MM.1S (cell line): ENCODE data around the gene MSI2.

Experiments
- DNase-seq: peaks from one replicate; pipeline ENCODE4 v3.0.0-alpha.2; 2015
- H2AFZ ChIP-seq: fragments of 300-600 bp; sonication (generic); 2 replicates; pipeline ENCODE4 v1.6.0; 2016; ENCODE audit warnings: antibody characterized with exemption, low read length
- H3F3A ChIP-seq: fragments of 300-600 bp; sonication (generic); 2 replicates; pipeline ENCODE4 v1.6.1; 2016; ENCODE audit warnings: mild to moderate bottlenecking, antibody characterized with exemption, low read length, moderate library complexity, mixed read lengths; ENCODE audit not compliant: insufficient read depth
- H3K27ac ChIP-seq: fragments of 300-600 bp; sonication (generic); 2 replicates; pipeline ENCODE4 v1.5.1; 2016; ENCODE audit warnings: mild to moderate bottlenecking, low read length
- H3K27me3 ChIP-seq: fragments of 300-600 bp; sonication (generic); replicated peaks from 2 replicates; pipeline ENCODE4 v1.6.0; 2016; ENCODE audit warnings: low read length; ENCODE audit not compliant: insufficient read depth
- H3K36me3 ChIP-seq: fragments of 300-600 bp; sonication (generic); replicated peaks from 2 replicates; pipeline ENCODE4 v1.6.1; 2016; ENCODE audit warnings: mild to moderate bottlenecking, low read length, mixed read lengths; ENCODE audit not compliant: insufficient read depth
- H3K4me1 ChIP-seq: fragments of 300-600 bp; sonication (generic); 2 replicates; pipeline ENCODE4 v1.6.1; 2016; ENCODE audit warnings: low read length, mixed read lengths
- H3K4me2 ChIP-seq: fragments of 300-600 bp; sonication (generic); 2 replicates; pipeline ENCODE4 v1.6.0; 2016; ENCODE audit warnings: low read depth, low read length
- H3K4me3 ChIP-seq: fragments of 300-600 bp; sonication (generic); 2 replicates; pipeline ENCODE4 v1.5.1; 2016; ENCODE audit warnings: low read length, mixed read lengths
- H3K79me2 ChIP-seq: fragments of 300-600 bp; sonication (generic); 2 replicates; pipeline ENCODE4 v1.6.1; 2016; ENCODE audit warnings: mixed run types, low read length, mixed read lengths
- H3K9ac ChIP-seq: fragments of 300-600 bp; sonication (generic); 2 replicates; pipeline ENCODE4 v1.6.1; 2016; ENCODE audit warnings: low read length, mixed read lengths
- H3K9me2 ChIP-seq: fragments of 300-600 bp; sonication (generic); replicated peaks from 2 replicates; pipeline ENCODE4 v1.6.1; 2016; ENCODE audit warnings: mild to moderate bottlenecking, low read length, mixed read lengths; ENCODE audit not compliant: insufficient read depth
- H3K9me3 ChIP-seq: fragments of 300-600 bp; sonication (generic); replicated peaks from 2 replicates; pipeline ENCODE4 v1.6.1; 2016; ENCODE audit warnings: mild to moderate bottlenecking, low read length, mixed read lengths; ENCODE audit not compliant: insufficient read depth
- H4K20me1 ChIP-seq: fragments of 300-600 bp; sonication (generic); 2 replicates; pipeline ENCODE4 v1.6.1; 2016; ENCODE audit warnings: mild to moderate bottlenecking, low read length, moderate library complexity, mixed read lengths; ENCODE audit not compliant: insufficient read depth
- EZH2 ChIP-seq: fragments of 300-600 bp; sonication (generic); optimal IDR thresholded peaks from 2 replicates; pipeline ENCODE3; 2017; ENCODE audit warnings: low read depth, mild to moderate bottlenecking, antibody characterized with exemption, low read length, mixed read lengths
- EZH2phosphoT487 ChIP-seq: fragments of 300-600 bp; sonication (generic); IDR thresholded peaks from 2 replicates; pipeline ENCODE4 v1.6.1; 2018; ENCODE audit warnings: antibody characterized with exemption, low read length
- TF ChIP-seq, protein P1 (sequence below): fragments of 300-600 bp; sonication (generic); IDR thresholded peaks from 2 replicates; pipeline ENCODE4 v1.5.1; 2016; ENCODE audit warnings: antibody characterized with exemption, low read length, mixed read lengths

Gene MSI2

DNA sequence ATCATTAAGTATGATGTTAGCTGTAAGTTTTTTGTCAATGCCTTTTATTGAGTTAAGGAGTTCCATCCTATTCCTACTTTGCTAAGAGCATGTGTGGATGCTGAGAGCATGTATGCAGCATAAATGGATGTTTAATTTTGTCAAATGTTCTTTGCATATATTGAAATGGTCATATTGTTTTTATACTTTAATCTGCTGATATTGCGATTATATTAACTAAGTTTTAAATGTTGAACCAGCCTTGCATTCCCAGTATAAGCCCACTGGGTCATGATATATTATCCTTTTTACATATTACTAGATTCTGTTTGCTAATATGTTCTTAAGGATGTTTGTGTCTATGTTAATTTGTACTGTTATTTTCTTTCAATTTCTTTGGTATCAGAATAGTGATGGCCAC is 435.6 kb downstream of the MSI2 start:
- Histone ChIP-seq H3K9ac (no peak overlapping the region), H2AFZ (no peak overlapping the region), H3K4me3 (no peak overlapping the region), H3K9me2 (no peaks in the 10 kb centered on the region), H3F3A (no peaks in the 10 kb centered on the region), H3K4me2 (no peak overlapping the region), H3K27ac (no peak overlapping the region), H3K9me3 (no peaks in the 10 kb centered on the region), H4K20me1 (no peaks in the 10 kb centered on the region), H3K27me3 (no peaks in the 10 kb centered on the region), H3K79me2 (no peaks in the 10 kb centered on the region), H3K4me1 (0 out of 2 replicates have a peak, but pooled peaks cover 5% of the 10 kb centered on the region), H3K36me3 (no peaks in the 10 kb centered on the region)
- TF ChIP-seq EZH2phosphoT487 (no peak), EZH2 (no peak)
- TF ChIP-seq, protein P1, sequence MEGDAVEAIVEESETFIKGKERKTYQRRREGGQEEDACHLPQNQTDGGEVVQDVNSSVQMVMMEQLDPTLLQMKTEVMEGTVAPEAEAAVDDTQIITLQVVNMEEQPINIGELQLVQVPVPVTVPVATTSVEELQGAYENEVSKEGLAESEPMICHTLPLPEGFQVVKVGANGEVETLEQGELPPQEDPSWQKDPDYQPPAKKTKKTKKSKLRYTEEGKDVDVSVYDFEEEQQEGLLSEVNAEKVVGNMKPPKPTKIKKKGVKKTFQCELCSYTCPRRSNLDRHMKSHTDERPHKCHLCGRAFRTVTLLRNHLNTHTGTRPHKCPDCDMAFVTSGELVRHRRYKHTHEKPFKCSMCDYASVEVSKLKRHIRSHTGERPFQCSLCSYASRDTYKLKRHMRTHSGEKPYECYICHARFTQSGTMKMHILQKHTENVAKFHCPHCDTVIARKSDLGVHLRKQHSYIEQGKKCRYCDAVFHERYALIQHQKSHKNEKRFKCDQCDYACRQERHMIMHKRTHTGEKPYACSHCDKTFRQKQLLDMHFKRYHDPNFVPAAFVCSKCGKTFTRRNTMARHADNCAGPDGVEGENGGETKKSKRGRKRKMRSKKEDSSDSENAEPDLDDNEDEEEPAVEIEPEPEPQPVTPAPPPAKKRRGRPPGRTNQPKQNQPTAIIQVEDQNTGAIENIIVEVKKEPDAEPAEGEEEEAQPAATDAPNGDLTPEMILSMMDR = no peak
- DNase-seq = no peak

DNA sequence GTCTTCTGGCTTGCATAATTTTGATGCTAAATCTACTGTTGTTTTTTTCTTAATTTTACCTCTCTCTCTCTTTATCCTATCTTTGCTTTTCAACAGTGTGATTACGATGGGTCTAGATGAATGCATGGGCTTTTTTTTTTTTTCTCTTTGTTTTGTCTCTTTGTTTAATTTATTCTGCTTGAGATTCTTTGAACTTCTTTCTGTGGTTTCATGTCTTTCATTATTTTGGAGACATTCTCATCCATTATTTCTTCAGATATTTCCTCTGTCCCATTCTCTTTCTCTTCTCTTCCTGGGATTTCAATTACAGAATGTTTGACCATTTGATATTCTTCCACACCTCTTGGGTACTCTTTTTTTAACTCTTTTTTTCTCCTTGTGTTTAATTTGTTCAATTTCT is 436.4 kb downstream of the MSI2 start:
- no peak for DNase-seq
- Histone ChIP-seq H2AFZ (no peak overlapping the region), H4K20me1 (no peaks in the 10 kb centered on the region), H3K9me2 (no peaks in the 10 kb centered on the region), H3K4me1 (0 out of 2 replicates have a peak, but pooled peaks cover 5% of the 10 kb centered on the region), H3K9ac (no peak overlapping the region), H3K4me2 (peak overlapping the region; percentile 6; the same call in 1 of the 2 replicates), H3K27me3 (no peaks in the 10 kb centered on the region), H3K9me3 (no peaks in the 10 kb centered on the region), H3K4me3 (no peak overlapping the region), H3K27ac (no peak overlapping the region), H3F3A (no peaks in the 10 kb centered on the region), H3K36me3 (no peaks in the 10 kb centered on the region), H3K79me2 (no peaks in the 10 kb centered on the region)
- TF ChIP-seq EZH2phosphoT487 = no peak
- TF ChIP-seq EZH2 = no peak
- TF ChIP-seq, protein P1 = no peak

DNA sequence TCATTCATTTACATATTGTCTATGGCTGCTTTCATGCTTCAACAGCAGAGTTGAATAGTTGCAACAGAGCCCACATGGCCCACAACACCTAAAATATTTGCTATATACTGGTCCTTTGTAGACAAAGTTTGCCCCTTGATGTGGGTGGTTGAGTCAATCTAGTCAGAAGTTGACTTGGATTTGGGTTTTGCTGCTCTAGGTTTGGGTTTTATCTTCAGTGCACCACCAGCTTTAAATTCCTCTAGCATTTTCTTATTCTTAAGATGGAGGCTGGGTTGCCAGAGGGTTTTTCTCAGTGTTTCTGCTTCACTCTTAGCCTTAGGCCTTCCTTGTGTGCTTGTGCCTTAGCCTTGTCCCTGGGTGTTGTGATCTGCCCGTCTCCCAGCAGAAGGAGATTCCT is 437.7 kb downstream of the MSI2 start:
- Histone ChIP-seq H3K9me3 (no peaks in the 10 kb centered on the region), H3K4me2 (no peak overlapping the region), H3K9ac (no peak overlapping the region), H3K27ac (no peak overlapping the region), H3K36me3 (no peaks in the 10 kb centered on the region), H3K27me3 (no peaks in the 10 kb centered on the region), H3K79me2 (no peaks in the 10 kb centered on the region), H2AFZ (no peak overlapping the region), H3F3A (no peaks in the 10 kb centered on the region), H3K4me1 (0 out of 2 replicates have a peak, but pooled peaks cover 5% of the 10 kb centered on the region), H3K9me2 (no peaks in the 10 kb centered on the region), H4K20me1 (no peaks in the 10 kb centered on the region), H3K4me3 (no peak overlapping the region)
- no peak for DNase-seq
- TF ChIP-seq EZH2 = no peak

DNA sequence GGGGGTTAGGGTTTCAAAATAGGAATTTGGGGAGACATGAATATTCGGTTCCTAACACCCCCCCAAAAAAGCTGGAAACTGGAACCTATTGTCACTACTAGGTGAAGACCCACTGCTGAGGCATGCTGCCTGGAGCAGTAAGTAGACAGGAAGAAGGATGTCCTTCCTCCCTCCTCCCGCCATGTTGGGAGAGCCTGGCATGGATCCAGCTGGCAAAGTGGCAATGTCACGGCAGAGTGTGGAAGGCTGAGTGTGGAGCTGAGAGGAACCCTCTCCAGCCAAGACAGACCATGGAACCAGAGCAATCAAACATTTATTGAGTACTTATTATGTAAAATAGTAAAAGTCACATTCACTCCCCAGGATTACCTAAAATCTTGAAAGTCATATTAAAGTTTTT is 439.7 kb downstream of the MSI2 start:
- H3K27ac ChIP-seq = no peak overlapping the region
- no peaks in the 10 kb centered on the region for H3K79me2 ChIP-seq
- no peak for DNase-seq
- TF ChIP-seq EZH2 (no peak), EZH2phosphoT487 (no peak)
- no peaks in the 10 kb centered on the region for H3K9me3 ChIP-seq
- H2AFZ ChIP-seq = no peak overlapping the region
- 0 out of 2 replicates have a peak, but pooled peaks cover 5% of the 10 kb centered on the region for H3K4me1 ChIP-seq
- H3F3A ChIP-seq = no peaks in the 10 kb centered on the region
- H3K9ac ChIP-seq = no peak overlapping the region
- H4K20me1 ChIP-seq = no peaks in the 10 kb centered on the region
- no peaks in the 10 kb centered on the region for H3K9me2 ChIP-seq
- H3K36me3 ChIP-seq = no peaks in the 10 kb centered on the region
- H3K4me3 ChIP-seq = no peak overlapping the region
- H3K4me2 ChIP-seq = no peak overlapping the region
- no peaks in the 10 kb centered on the region for H3K27me3 ChIP-seq
